GM12865 (cell line): ENCODE measurements around the gene CNIH3.

ENCODE experiments used
- DNase-seq: peaks from one replicate; pipeline ENCODE4 v3.0.0; 2010; ENCODE audit warnings: low read depth
- H3K4me3 ChIP-seq: 2 replicates; pipeline ENCODE4 v1.5.1; 2011; ENCODE audit warnings: mild to moderate bottlenecking, low read depth, low read length, control low read depth
- CTCF ChIP-seq: IDR thresholded peaks from 2 replicates; pipeline ENCODE4 v1.5.1; 2011; ENCODE audit warnings: low read length, control low read depth, low read depth, inconsistent platforms; ENCODE audit not compliant: insufficient read depth; ENCODE audit errors: missing control alignments

The CNIH3 gene

GRCh38 chr1:224622831-224623230 is 6.7 kb downstream of the CNIH3 start:
- no peak for DNase-seq
- no peak overlapping the region for H3K4me3 ChIP-seq
- TF ChIP-seq CTCF = no peak

- DNase-seq = no peak
- H3K4me3 ChIP-seq = no peak overlapping the region
- no peak for TF ChIP-seq CTCF
Measured at GRCh38 chr1:224623310-224623714, 7.2 kb downstream of the CNIH3 start.

GRCh38 chr1:224623743-224624333 is 7.7 kb downstream of the CNIH3 start:
- H3K4me3 ChIP-seq = no peak overlapping the region
- DNase-seq = peak; percentile 67
- TF ChIP-seq CTCF = no peak

- H3K4me3 ChIP-seq = no peak overlapping the region
- no peak for TF ChIP-seq CTCF
- DNase-seq = no peak
Measured at GRCh38 chr1:224624432-224624831, 8.3 kb downstream of the CNIH3 start.

- TF ChIP-seq CTCF = no peak
- no peak overlapping the region for H3K4me3 ChIP-seq
- no peak for DNase-seq
Measured at GRCh38 chr1:224626042-224626441, 9.9 kb downstream of the CNIH3 start.

- no peak overlapping the region for H3K4me3 ChIP-seq
- TF ChIP-seq CTCF = no peak
- DNase-seq = no peak
Measured at GRCh38 chr1:224629965-224630364, 13.8 kb downstream of the CNIH3 start.

GRCh38 chr1:224631462-224632115 is 15.5 kb downstream of the CNIH3 start:
- TF ChIP-seq CTCF = no peak
- no peak for DNase-seq
- no peak overlapping the region for H3K4me3 ChIP-seq
